ENCODE measurements around the gene TTLL6.

DNA sequence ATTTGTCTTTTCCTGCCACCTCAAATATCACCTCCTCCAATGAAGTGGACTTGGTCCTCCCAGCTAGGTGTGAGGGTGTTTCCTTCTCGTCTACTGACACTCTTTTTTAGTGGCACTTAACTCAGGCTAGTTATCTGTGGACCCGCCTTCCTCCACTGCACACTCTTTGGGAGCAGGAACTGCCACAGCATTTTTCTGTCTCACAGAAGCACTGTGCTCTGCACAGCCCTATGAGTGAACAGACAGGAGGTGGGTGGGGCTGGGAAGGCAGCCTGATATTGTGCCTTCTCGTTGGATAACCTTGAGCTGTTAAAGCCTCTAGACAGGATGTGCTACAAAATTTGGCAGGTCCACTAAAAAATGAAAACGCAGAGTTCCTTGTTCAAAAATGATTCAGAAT, 56.6 kb downstream of the TTLL6 start:
- no peak for TF ChIP-seq CTCF (IDR thresholded peaks at IDR 0.05)
- no peak for TF ChIP-seq POLR2A (IDR thresholded peaks at IDR 0.05)

All from body of pancreas (tissue), 4 donors.